T-helper 1 cell treated with Interleukin-12 subunit alpha and Interleukin-12 subunit beta and Interleukin-4 antibody, amounts not matched to agents 30 ng/mL and 1 ng/mL, for 36 hours (primary cell): ENCODE measurements around the gene TRMT1. TPM values are rescaled to one million over a fixed set of nuclear protein-coding genes. Genes with fewer than 3 reads are reported as not detected.

Experiments
- intact Hi-C: fragments of 100-400 bp; cut with micrococcal nuclease; formaldehyde crosslinking; loops from one replicate; pipeline ENCODE4 v1.15.1; 2024
- total RNA-seq: library from RNA; stranded (reverse); gene quantifications from 2 replicates; pipeline ENCODE4 v1.2.3, GENCODE V29; 2022

The TRMT1 gene
- total RNA-seq, 1 donor from 2014 or later, result 66.5 TPM

GRCh38 chr19:13077240-13077639 lies 39.3 kb downstream of the TRMT1 start:
- intact Hi-C loops, result no loop called here

- intact Hi-C loops, result no loop called here
Observed at GRCh38 chr19:13076787-13077186, 39.8 kb downstream of the TRMT1 start.

DNA sequence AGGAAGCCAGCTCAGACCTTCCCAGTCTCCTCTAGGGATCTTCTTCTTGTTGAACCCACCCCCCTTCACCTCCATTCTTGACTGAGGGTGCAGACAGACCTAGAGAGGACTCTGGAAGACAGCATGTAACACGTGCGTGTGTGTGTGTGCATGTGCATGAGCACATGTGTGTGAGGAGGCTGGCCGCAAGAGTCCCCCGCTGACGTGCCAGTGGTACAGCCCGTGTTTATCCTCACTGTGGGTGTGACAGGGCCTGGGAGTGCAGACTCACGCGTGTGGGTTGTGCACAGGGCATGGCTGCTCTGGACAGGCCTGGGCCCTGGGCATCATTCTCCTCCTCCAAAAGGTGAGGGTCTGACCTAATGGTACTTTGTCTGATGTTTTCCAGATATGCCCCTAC lies 40.2 kb downstream of the TRMT1 start:
- intact Hi-C loops, result no loop called here

DNA sequence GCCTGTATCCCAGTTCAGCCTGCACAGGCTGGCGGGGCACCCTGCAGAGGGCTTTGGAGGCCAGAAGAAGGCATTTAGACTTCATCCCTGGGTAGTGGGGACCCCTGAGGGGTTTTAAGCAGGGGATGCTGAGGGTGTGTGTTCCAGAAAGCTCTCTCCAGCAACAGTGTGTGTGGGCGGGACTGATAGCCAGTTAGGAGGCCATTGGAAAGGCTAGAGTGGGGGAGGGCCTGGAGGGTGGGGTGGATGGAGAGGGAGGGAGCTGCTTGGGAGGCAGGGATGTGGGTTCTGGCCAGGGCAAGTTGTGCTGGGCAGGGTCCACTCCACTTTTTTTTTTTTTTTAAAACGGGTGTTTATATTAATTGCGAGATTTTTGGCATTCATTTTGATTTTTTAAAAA lies 42.2 kb downstream of the TRMT1 start:
- intact Hi-C loops, result no loop called here

DNA sequence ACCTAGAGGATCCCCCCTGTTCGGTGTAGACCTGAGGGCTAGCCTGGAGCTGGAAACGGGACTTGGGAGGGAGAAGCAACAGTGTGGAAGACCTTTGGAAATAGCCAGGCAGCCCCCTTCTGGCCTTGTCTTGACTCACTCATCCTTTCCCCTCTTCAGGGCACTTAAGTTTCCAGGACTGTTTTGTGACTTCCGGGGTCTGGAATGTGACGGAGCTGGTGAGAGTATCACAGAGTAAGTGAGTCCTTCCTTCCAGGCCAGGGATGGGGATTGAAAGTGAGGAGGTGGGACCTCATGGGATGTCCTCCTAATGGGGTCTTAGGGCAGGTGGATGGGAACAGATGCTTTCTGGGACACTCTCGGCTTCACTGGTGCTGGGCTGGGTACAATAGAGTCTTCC lies 43.3 kb downstream of the TRMT1 start:
- intact Hi-C loops, result no loop called here

GRCh38 chr19:13072188-13072908 lies 44.2 kb downstream of the TRMT1 start:
- intact Hi-C loops, result no loop called here

GRCh38 chr19:13071444-13072187 lies 44.9 kb downstream of the TRMT1 start:
- intact Hi-C loops, result no loop called here

DNA sequence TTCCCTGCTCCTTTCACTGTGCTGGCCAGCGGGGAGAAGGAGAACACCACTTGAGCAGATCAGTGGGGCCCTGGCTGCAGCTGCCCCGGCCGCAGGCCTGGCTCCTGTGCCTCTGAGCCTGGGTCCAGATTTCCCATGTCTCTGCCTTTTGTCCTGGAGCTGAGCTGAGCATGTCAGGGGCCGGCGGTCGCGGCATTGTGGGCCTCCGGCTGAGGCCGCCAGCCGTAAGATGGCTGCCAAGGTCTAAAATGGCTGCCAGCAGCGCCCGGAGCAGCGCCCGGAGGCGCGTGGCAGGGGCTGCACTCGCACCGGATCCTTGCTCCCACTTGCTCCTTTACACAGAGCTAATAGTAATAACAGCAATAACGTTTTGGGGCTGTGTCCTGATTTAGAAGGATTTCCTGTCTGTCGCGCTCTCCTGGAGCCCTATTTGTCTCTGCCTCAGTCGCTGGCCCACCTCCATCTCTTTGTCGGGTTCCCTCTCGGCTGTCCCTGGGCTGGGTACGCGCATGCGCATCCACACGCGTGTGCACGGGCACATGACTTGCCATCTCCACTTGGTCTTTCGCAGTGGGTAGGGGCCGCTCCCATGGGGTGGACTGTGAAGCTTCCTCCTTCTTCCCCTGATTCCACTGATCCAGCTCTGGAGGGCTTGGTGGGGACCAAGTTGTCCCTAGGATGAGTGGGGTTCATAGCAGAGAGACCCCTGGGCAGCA lies 46.0 kb downstream of the TRMT1 start:
- intact Hi-C loops, result no loop called here

DNA sequence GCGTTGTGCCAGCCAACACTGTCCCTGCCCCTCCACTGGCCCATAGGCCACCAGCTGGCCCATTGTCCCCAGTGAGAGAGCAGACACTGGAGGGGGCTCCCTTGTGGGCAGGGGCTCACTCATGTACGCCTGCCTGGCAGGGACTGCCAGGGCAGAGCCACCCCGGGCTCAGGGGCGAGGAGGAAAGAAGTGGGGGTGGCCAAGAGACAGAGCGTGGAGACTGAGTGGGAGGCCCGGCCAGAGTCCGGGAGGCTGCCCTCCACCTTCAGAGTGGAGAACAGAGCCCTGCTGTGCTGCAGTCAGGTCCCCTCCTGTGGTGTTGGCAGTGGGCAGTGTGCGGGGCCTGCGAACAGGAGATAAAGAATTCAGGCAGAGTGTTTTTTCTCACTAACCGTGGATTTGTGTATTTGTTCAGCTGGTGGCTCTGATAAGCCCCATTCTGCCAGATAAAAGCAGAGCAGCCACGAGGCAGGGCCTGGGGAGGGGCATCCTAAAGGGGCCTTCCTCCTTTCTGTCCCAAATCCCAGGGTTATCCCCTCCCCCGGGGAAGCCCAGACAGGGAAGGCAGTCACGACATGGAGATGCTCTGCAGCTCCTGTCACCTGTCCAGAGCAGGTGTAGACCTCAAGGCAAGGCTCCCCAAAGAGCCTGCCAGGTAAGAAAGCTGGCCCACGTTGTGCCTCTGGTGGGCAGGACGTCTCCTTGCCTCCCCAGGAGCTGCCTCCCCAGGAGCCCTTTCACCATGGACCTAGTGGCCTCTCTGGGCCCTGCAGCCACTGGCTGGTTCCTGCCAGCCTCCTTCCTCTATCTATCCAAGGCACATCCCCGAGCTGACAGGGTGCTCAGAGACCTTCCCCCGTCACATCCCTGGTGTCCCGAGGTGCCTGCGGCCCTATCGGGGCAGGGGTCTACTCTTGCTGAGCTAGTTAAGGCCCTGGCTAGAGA lies 46.9 kb downstream of the TRMT1 start:
- intact Hi-C loops, result no loop called here

DNA sequence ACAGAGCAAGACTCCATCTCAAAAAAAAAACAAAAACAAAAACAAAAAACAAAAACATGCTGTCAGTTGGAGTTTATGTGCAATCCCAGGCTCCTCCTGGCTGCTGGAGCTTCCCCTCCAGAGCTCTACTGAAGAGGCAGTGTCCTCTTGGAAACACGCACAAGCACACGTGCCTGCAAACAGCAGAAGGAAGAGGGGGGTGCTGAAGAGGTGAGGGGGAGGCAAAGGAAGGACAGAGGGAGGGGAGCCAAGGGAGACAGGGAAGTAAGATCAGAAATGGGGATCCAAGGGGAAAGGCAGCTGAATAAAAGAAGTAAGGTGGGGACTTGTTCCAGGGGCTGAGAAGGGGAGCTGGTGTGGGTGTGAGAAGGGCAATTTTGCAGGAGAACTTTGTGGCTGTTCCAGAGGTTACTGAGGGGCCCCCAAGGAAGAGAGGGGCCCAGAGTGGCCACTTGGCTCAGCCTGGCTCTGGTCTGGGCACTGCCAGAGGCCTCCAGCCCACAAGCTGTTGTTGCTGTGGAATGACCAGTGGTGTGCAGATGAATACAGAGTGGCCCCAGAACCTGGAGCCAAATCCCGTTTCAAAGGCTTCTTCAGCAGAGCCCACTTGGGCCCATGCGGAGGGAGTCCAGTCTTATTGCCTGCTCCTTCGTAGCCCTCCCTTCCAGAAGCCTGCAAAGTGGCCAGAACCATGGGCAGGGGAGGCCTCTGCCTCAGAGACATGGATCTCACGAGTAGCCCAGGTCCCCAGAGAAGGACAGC lies 48.3 kb downstream of the TRMT1 start:
- intact Hi-C loops, result no loop called here

GRCh38 chr19:13066933-13067807 lies 49.4 kb downstream of the TRMT1 start:
- intact Hi-C loops, result no loop called here

DNA sequence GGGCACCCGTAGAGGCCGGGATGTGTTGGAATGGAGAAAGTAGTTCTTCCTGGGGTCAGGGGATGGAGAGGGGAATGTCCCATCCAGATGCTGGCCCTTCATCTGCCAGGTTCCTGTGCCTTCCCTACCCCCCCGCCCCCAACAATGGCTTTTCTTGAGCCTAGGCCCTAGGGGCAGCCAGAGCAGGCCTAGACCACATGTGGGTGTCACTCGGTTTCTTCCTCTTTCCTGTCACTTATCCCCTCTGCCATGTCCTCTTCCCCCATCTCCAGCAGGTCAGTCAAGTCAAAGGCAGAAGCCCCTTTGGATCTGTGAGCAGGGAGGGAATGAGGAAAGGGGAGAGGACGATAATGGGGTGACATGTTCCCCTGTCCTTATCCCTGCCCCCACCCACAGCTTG lies 50.3 kb downstream of the TRMT1 start:
- intact Hi-C loops, result no loop called here

DNA sequence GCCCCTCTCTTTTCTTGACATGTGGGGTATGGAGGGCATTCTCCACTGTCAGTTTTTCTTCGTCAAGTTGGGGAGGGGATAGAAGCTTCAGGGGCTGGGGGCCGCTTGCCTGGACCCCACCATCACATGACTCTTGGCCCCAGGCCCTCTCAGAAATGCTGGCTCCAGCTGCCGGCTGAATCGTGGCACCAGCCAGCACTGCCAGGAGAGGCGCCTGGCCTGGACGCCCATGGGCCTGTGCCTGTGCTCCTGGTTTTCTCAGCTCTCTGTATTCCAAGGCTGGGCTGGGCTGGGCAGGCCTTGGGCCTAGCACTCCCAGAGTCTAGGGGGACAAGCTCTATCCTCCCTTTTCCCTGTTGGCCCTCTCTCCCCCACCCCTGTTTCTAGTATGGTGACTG lies 52.4 kb downstream of the TRMT1 start:
- intact Hi-C loops, result no loop called here

DNA sequence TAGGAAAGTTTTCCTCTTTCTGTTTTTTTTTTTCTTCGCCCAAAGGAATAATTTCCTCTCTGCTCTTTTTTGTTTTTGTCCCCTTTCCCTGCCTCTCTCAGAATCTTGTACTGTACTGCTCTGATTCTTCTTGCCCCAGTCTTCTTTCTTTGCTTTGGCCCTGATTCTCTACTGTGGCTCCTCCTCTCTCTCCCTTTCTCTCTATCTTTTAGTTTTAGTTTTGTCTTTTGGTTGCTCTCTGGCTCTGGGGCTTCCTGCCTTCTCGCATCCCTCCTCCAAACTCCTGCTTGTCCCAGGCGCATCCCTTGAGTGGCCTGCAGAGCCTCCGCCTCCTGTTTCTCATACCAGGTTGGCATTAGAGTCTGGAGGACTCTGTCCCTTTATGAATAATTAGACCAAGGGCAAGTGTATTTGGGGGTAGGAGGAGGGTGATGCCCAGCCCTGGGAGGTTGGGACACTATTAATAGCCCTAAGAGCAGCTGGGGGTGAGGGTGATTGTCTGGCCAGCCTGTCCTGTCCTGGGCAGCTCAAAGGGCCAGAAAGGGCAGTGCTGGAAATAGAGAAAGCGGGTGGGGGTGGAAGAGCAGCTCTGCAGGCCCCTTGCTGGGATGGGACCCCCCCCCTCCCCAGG lies 53.0 kb downstream of the TRMT1 start:
- intact Hi-C loops, result no loop called here

GRCh38 chr19:13062317-13062716 lies 54.2 kb downstream of the TRMT1 start:
- intact Hi-C loops, result no loop called here

DNA sequence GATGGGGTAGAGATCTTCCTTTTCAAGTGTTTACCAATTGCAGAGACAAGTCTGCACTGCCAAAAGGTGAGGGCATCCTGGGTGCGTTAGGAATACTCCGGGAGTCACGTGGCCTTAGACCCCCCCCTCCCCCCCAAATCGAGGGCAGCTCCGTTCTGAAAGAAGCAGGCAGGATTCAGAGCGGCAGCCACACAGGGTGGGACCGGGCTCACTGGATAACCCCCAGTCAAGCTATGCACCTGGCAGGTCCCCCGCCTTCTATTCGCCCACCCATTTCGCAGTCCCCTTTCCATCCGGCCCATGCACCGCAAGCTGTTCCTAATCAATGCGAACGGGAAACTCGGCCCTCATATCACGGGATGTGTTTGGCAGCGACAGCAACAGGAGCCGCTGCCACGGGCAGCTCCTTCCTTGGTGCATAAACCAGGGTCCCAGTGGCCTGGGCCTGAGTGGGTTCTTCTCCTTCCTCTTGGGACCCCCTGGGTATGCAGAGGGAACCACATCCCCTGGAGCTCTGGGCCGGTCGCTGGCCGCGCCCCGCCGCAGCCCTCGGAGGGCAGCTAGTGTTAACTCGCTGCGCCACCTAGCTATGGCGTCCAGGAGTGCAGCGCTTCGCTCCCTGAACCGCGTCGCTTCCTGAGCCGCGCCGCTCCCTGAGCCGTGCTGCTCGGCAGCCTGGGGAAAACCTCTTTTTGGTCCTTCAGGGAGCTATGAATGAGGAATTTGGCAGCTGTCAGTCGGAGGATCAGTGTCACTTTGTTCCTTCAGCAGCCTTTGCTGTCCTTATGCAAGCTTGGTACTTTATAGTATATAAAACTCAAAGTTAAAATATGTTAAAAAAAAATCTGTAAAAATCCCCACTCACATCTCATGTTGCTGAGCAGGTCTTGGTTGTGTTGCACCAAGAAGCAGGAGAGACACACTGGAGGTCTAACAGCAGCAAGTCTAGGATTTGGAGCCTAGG lies 55.3 kb downstream of the TRMT1 start:
- intact Hi-C loops, result loop anchor here (1.0 kb wide), 4 partner anchors 32 to 96 kb away; no protein-coding TSS in a partner anchor

DNA sequence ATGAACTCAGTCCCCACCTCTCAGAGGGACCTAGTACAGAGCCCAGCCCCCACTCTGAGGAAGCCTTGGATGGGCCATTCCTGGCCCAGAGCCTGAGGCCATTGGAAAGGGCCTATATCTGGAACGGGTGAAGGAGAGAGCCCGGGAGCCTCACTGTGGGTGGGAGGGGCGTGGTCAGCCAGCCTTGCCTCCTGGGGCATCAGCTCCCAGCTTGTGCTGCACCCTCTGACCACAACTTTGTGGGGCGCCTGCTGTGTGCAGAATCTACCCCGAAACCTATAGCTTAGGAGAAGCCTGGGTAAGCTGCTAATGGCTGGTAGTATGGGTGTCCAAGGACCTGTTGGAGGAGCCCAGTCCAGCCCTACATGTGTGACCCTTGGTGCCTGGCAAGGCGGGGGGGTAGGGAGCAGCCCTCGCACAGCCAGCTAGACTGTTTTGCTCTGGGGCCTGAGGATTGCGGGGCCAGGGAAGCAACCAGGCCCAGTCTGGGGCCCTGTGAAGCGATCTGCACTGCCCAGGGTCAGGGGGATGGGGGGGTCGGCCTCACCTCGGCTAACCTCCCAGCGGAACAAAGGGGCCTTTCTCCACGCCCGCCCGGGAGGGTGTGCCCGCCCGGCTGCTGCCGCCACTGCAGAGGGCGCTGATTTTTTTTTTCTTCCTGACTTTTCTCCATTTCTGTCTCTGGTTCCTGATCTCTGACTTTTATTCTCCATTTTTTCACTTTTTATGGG lies 56.1 kb downstream of the TRMT1 start:
- intact Hi-C loops, result no loop called here
